CD14-positive monocyte (primary cell): ENCODE measurements around the gene IL6R. TPM values are rescaled to one million over a fixed set of nuclear protein-coding genes. Genes with fewer than 3 reads are reported as not detected.

Experiments
- DNase-seq, 3 donors: peaks; one replicate each; pipeline ENCODE4 v3.0.0-alpha.2; 2011 to 2022
- H2AFZ ChIP-seq: 2 replicates; pipeline ENCODE4 v1.6.0; 2012; ENCODE audit warnings: mild to moderate bottlenecking, low read depth, low read length, inconsistent platforms; ENCODE audit not compliant: insufficient read depth, poor library complexity, severe bottlenecking
- H3K27ac ChIP-seq, 2 donors: 1 replicate in 1 of 2; 2 replicates in 1 of 2; pipeline ENCODE4 v1.5.1; 2012 to 2013; ENCODE audit warnings: low read length in 2 of 2, control low read depth in 1 of 2, inconsistent platforms in 1 of 2, low read depth in 1 of 2, mild to moderate bottlenecking in 1 of 2
- H3K27me3 ChIP-seq, 2 donors: one replicate each; pipeline versions ENCODE4 v1.6.0 to v1.6.1; 2011 to 2013; ENCODE audit warnings: low read length in 2 of 2; ENCODE audit not compliant: control insufficient read depth in 2 of 2, insufficient read depth in 2 of 2
- H3K36me3 ChIP-seq, 2 donors: replicated peaks in 1 of 2; 1 replicate in 1 of 2; 2 replicates in 1 of 2; pipeline versions ENCODE4 v1.5.1 to v1.6.1; 2012 to 2013; ENCODE audit warnings: low read length in 2 of 2, control low read depth in 1 of 2, inconsistent platforms in 1 of 2, mild to moderate bottlenecking in 1 of 2; ENCODE audit not compliant: insufficient read depth in 2 of 2, control insufficient read depth in 1 of 2
- H3K4me1 ChIP-seq, 2 donors: 1 replicate in 1 of 2; 2 replicates in 1 of 2; pipeline versions ENCODE4 v1.5.1 to v1.6.1; 2012 to 2013; ENCODE audit warnings: low read length in 2 of 2, control low read depth in 1 of 2, inconsistent platforms in 1 of 2, mild to moderate bottlenecking in 1 of 2, moderate library complexity in 1 of 2; ENCODE audit not compliant: insufficient read depth in 2 of 2, control insufficient read depth in 1 of 2
- H3K4me2 ChIP-seq: replicated peaks from 2 replicates; pipeline ENCODE3; 2012; ENCODE audit warnings: low read length, moderate library complexity, mild to moderate bottlenecking; ENCODE audit not compliant: poor library complexity, severe bottlenecking; ENCODE audit errors: extremely low read depth
- H3K4me3 ChIP-seq, 3 experiments: fragments of 200-600 bp in 1 of 3; sonication (generic) in 1 of 3; replicated peaks in 1 of 3; 1 replicate in 2 of 3; 2 replicates in 1 of 3; pipeline ENCODE4 v1.5.1; 2011 to 2013; ENCODE audit warnings: low read length in 3 of 3, mild to moderate bottlenecking in 3 of 3, control low read depth in 2 of 3, low read depth in 2 of 3, inconsistent platforms in 1 of 3, moderate library complexity in 1 of 3
- H3K79me2 ChIP-seq: 2 replicates; pipeline ENCODE4 v1.6.0; 2012; ENCODE audit warnings: mild to moderate bottlenecking, control low read depth, inconsistent platforms, low read length, moderate library complexity; ENCODE audit not compliant: insufficient read depth
- H3K9ac ChIP-seq: 2 replicates; pipeline ENCODE4 v1.6.0; 2017; ENCODE audit warnings: low read length, mild to moderate bottlenecking; ENCODE audit not compliant: insufficient read depth, poor library complexity, severe bottlenecking
- H3K9me3 ChIP-seq, 2 donors: replicated peaks in 1 of 2; 1 replicate in 1 of 2; 2 replicates in 1 of 2; pipeline versions ENCODE4 v1.5.1 to v1.6.1; 2012 to 2013; ENCODE audit warnings: low read length in 2 of 2, control low read depth in 1 of 2; ENCODE audit not compliant: control insufficient read depth in 1 of 2, insufficient read depth in 1 of 2
- H4K20me1 ChIP-seq: 2 replicates; pipeline ENCODE4 v1.6.0; 2012; ENCODE audit warnings: mild to moderate bottlenecking, low read length, control low read depth, moderate library complexity; ENCODE audit not compliant: insufficient read depth
- H3K27ac Mint-ChIP-seq, 7 donors: one replicate each; pipeline ENCODE4 v1.8.0; 2020; ENCODE audit warnings: mild to moderate bottlenecking in 7 of 7, mixed read lengths in 7 of 7, moderate library complexity in 6 of 7, inconsistent platforms in 2 of 7
- H3K27me3 Mint-ChIP-seq, 3 donors: one replicate each; pipeline ENCODE4 v1.8.0; 2021 to 2022; ENCODE audit warnings: low read depth in 3 of 3, mild to moderate bottlenecking in 3 of 3, mixed read lengths in 3 of 3, moderate library complexity in 3 of 3, inconsistent platforms in 1 of 3
- H3K36me3 Mint-ChIP-seq, 2 donors: one replicate each; pipeline ENCODE4 v1.8.0; 2020; ENCODE audit warnings: mixed read lengths in 2 of 2, inconsistent platforms in 1 of 2, mild to moderate bottlenecking in 1 of 2
- H3K4me1 Mint-ChIP-seq: one replicate; pipeline ENCODE4 v1.8.0; 2020; ENCODE audit warnings: mild to moderate bottlenecking, mixed read lengths
- H3K4me3 Mint-ChIP-seq, 2 donors: one replicate each; pipeline ENCODE4 v1.8.0; 2020; ENCODE audit warnings: mild to moderate bottlenecking in 2 of 2, mixed read lengths in 2 of 2, moderate library complexity in 1 of 2
- H3K9me3 Mint-ChIP-seq, 7 donors: one replicate each; pipeline ENCODE4 v1.8.0; 2020 to 2022; ENCODE audit warnings: mixed read lengths in 7 of 7, mild to moderate bottlenecking in 6 of 7, moderate library complexity in 6 of 7, inconsistent platforms in 2 of 7
- WGBS: methylation state at CpG from one replicate; pipeline ENCODE4 v1.1.5; 2013; ENCODE audit warnings: missing lambda C conversion rate; ENCODE audit not compliant: insufficient coverage; 5-methylcytosine and 5-hydroxymethylcytosine counted together
- intact Hi-C, 2 donors: fragments of 100-400 bp; cut with micrococcal nuclease; formaldehyde crosslinking; loops; one replicate each; pipeline versions ENCODE4 v1.15.0 to v1.15.1; 2023
- polyA plus RNA-seq, 3 donors: library from polyadenylated mRNA; depleted of rRNA in 1 of 3; unstranded in 2 of 3; stranded (reverse) in 1 of 3; fragments of 300-500 nt in 2 of 3; fragments of >200 nt in 1 of 3; fragmentation: Illumina TruSeq in 2 of 3; gene quantifications; 1 replicate in 2 of 3; 2 replicates in 1 of 3; pipeline ENCODE4 v1.2.3, GENCODE V29; 2012 to 2021
- TF ChIP-seq, protein P1 (sequence below): fragments of 200-600 bp; IDR thresholded peaks from one replicate; pipeline ENCODE4 v1.8.0; 2022; ENCODE audit warnings: antibody characterized with exemption, mild to moderate bottlenecking

IL6R gene
- polyA plus RNA-seq, 3 donors = 56.4 to 81.7 (median 62.1) TPM

DNA sequence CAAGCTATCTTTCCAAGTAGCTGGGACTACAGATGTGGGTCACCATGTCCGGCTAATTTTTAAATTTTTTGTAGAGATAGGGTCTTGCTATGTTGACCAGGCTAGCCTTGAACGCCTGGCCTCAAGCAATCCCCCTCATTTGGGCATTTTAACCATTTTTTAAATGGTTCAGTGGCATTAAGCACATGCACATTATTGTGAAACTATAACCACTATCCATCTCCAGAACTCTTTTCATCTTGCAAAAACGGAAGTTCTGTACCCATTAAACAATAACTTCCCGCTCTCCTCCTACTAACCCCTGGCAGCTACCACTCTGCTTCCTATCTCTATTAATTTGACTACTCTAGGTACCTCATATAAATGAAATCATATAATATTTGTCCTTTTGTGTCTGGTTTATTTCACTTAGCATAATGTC is 4.8 kb upstream of the IL6R start:
- Mint-ChIP-seq H3K27ac (peak overlapping the region; percentile 40 to 91 (median 66)), H3K4me3 (no peak overlapping the region), H3K9me3 (peaks cover 0 to 3% (median 0%) of the 10 kb centered on the region in 7 donors), H3K36me3 (no peaks in the 10 kb centered on the region), H3K4me1 (peaks cover 60% of the 10 kb centered on the region), H3K27me3 (no peaks in the 10 kb centered on the region)
- peak overlapping the region; percentile 13 for H3K4me2 ChIP-seq
- intact Hi-C loops = loop anchor here in 1 of 2 donors (5.0 kb wide), 1 partner anchor 42 kb away; no protein-coding TSS in a partner anchor
- peaks cover 17% of the 10 kb centered on the region for H3K79me2 ChIP-seq
- no peak overlapping the region for H2AFZ ChIP-seq
- TF ChIP-seq, protein P1, sequence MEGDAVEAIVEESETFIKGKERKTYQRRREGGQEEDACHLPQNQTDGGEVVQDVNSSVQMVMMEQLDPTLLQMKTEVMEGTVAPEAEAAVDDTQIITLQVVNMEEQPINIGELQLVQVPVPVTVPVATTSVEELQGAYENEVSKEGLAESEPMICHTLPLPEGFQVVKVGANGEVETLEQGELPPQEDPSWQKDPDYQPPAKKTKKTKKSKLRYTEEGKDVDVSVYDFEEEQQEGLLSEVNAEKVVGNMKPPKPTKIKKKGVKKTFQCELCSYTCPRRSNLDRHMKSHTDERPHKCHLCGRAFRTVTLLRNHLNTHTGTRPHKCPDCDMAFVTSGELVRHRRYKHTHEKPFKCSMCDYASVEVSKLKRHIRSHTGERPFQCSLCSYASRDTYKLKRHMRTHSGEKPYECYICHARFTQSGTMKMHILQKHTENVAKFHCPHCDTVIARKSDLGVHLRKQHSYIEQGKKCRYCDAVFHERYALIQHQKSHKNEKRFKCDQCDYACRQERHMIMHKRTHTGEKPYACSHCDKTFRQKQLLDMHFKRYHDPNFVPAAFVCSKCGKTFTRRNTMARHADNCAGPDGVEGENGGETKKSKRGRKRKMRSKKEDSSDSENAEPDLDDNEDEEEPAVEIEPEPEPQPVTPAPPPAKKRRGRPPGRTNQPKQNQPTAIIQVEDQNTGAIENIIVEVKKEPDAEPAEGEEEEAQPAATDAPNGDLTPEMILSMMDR = no peak
- no peak overlapping the region for H3K9ac ChIP-seq
- no peak overlapping the region for H3K4me3 ChIP-seq
- no peaks in the 10 kb centered on the region for H3K9me3 ChIP-seq
- no peaks in the 10 kb centered on the region for H3K36me3 ChIP-seq
- peaks cover 70 to 72% of the 10 kb centered on the region in 2 donors for H3K4me1 ChIP-seq
- H3K27me3 ChIP-seq = no peaks in the 10 kb centered on the region
- peak overlapping the region; percentile 15 to 24 for H3K27ac ChIP-seq
- DNase-seq = peak in 2 of 3 donors; percentile 63 to 76
- 0% methylated on average over 1 of the region's 4 CpGs for WGBS
- no peaks in the 10 kb centered on the region for H4K20me1 ChIP-seq

DNA sequence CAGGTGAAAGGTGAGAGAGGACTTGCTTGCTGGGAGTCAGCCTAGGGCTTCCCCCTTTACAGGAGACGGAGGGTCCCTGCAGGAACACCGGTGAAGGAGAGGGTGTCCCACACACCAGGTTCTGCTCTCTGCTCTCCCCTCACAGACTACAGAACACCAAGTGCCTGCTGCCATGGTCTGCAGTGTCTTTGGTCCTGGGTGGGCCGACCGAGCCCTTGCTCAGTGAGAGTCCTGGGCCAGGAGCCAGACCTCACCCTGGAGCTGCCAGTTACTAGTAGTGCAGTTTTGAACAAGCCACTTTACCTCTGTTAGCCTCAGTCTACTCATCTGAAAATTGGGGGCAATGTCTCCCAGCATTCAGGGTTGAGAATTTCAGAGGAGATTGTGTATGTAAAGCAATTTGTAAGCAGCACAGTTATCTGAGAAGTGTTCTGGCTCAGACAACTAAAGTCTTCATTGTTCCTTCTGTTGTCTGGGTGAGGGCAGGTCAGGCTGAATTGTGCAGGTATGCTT is 2.7 kb upstream of the IL6R start:
- H3K36me3 ChIP-seq = no peaks in the 10 kb centered on the region
- H3K27me3 Mint-ChIP-seq = no peaks in the 10 kb centered on the region
- peaks cover 2% of the 10 kb centered on the region for H4K20me1 ChIP-seq
- intact Hi-C loops = loop anchor here in 1 of 2 donors (5.0 kb wide), 1 partner anchor 40 kb away; no protein-coding TSS in a partner anchor
- no peaks in the 10 kb centered on the region for H3K27me3 ChIP-seq
- peak overlapping the region in 1 of 2 donors; percentile 42 for H3K27ac ChIP-seq
- H2AFZ ChIP-seq = no peak overlapping the region
- peaks cover 2 to 7% of the 10 kb centered on the region in 2 donors for H3K36me3 Mint-ChIP-seq
- no peak overlapping the region for H3K9ac ChIP-seq
- H3K4me3 Mint-ChIP-seq = no peak overlapping the region
- peak overlapping the region in 5 of 7 donors; percentile 46 to 85 (median 70) for H3K27ac Mint-ChIP-seq
- H3K4me1 Mint-ChIP-seq = peaks cover 70% of the 10 kb centered on the region
- no peak overlapping the region for H3K4me2 ChIP-seq
- no peak overlapping the region for H3K4me3 ChIP-seq
- H3K79me2 ChIP-seq = peaks cover 37% of the 10 kb centered on the region
- no peak for DNase-seq
- peaks cover 76 to 82% of the 10 kb centered on the region in 2 donors for H3K4me1 ChIP-seq
- no peaks in the 10 kb centered on the region for H3K9me3 ChIP-seq
- H3K9me3 Mint-ChIP-seq = peaks cover 0 to 2% (median 0%) of the 10 kb centered on the region in 7 donors
- WGBS = 88% methylated on average over 2 of the region's 4 CpGs
- TF ChIP-seq, protein P1 = no peak
